ENCODE measurements around the gene HSD11B1. TPM values are rescaled to one million over a fixed set of nuclear protein-coding genes. Genes with fewer than 3 reads are reported as not detected.

HSD11B1 gene
- total RNA-seq: 2.1 TPM in 1 of 2 replicates, not detected in the other

GRCh38 chr1:209704584-209704983 lies at the start of gene HSD11B1:
Gene HSD11B1, plus strand, starts transcription at chr1:209704846. Its CDS starts 97 bp downstream, at chr1:209704943.

GRCh38 chr1:209674957-209675564 lies 29.6 kb upstream of the HSD11B1 start, which contains the start of gene G0S2:
Gene G0S2, plus strand, starts transcription at chr1:209675412. Its CDS starts 273 bp downstream, at chr1:209675685.

GRCh38 chr1:209755926-209756614 lies 51.4 kb downstream of the HSD11B1 start, which contains the start of gene TRAF3IP3:
Gene TRAF3IP3, plus strand, starts transcription at chr1:209756053. Its CDS starts 3,987 bp downstream, at chr1:209760040.

Other genes starting within 250 kb of the HSD11B1 start
- 0.97 TPM in 1 of 2 replicates, not detected in the other for gene CAMK1G, start 121.1 kb upstream of the HSD11B1 start, total RNA-seq
- gene LAMB3, start 52.4 kb upstream of the HSD11B1 start, total RNA-seq: 4.5 and 13.0 TPM in 2 replicates
- 0.85 and 3.1 TPM in 2 replicates for gene G0S2, start 29.4 kb upstream of the HSD11B1 start, total RNA-seq
- under 0.01 TPM in 1 of 2 replicates, not detected in the other for gene TRAF3IP3, start 51.2 kb downstream of the HSD11B1 start, total RNA-seq
- 1.8 and 1.9 TPM in 2 replicates for gene C1orf74, start 79.7 kb downstream of the HSD11B1 start, total RNA-seq
- 1.1 and 2.1 TPM in 2 replicates for gene IRF6, start 101.3 kb downstream of the HSD11B1 start, total RNA-seq
- 15.9 and 18.5 TPM in 2 replicates for gene UTP25, start 123.1 kb downstream of the HSD11B1 start, total RNA-seq
- gene SYT14, start 233.4 kb downstream of the HSD11B1 start, total RNA-seq: 3.3 and 4.7 TPM in 2 replicates